Measurements from ENCODE around the gene PRR33. TPM values are rescaled to one million over a fixed set of nuclear protein-coding genes. Genes with fewer than 3 reads are reported as not detected.

PRR33 gene
- total and polyA plus RNA-seq, 4 donors: not detected

- no peak for DNase-seq (ENCODE audit: low spot score)
- 71% methylated on average over 21 of the region's 21 CpGs for WGBS
- Histone ChIP-seq H3K4me3 (ENCODE audit: low read depth in 1 of 3, low read length in 3 of 3) (no peak overlapping the region), H3K27ac (ENCODE audit: low read depth in 1 of 2, low read length in 2 of 2) (no peak overlapping the region), H3K36me3 (ENCODE audit: control insufficient read depth in 4 of 4, insufficient read depth in 3 of 4, low read depth in 1 of 4, low read length in 3 of 4) (no peaks in the 10 kb centered on the region), H3K9me3 (ENCODE audit: control insufficient read depth in 4 of 4, low read length in 3 of 4) (no peaks in the 10 kb centered on the region), H3K4me1 (ENCODE audit: control insufficient read depth in 4 of 4, insufficient read depth in 4 of 4, low read length in 3 of 4) (no peaks in the 10 kb centered on the region), H3K27me3 (ENCODE audit: control insufficient read depth in 4 of 4, insufficient read depth in 4 of 4, low read length in 3 of 4) (no peaks in the 10 kb centered on the region), H3K9ac (ENCODE audit: low read depth in 1 of 2, low read length in 2 of 2) (no peak overlapping the region)
- TF ChIP-seq HNF4G (IDR thresholded peaks at IDR 0.05) (no peak), TAF1 (conservative IDR thresholded peaks at IDR 0.05) (no peak), GABPA (IDR thresholded peaks at IDR 0.05 in 1 of 2, conservative IDR thresholded peaks at IDR 0.05 in 1 of 2) (no peak), FOXA1 (IDR thresholded peaks at IDR 0.05) (no peak)
These were observed 29.3 kb upstream of the PRR33 start for GRCh38 chr11:1920909-1921573.

GRCh38 chr11:1920128-1920908 lies 28.6 kb upstream of the PRR33 start:
- Histone ChIP-seq H3K36me3 (ENCODE audit: control insufficient read depth in 4 of 4, insufficient read depth in 3 of 4, low read depth in 1 of 4, low read length in 3 of 4) (no peaks in the 10 kb centered on the region), H3K27ac (ENCODE audit: low read depth in 1 of 2, low read length in 2 of 2) (no peak overlapping the region), H3K4me3 (ENCODE audit: low read depth in 1 of 3, low read length in 3 of 3) (no peak overlapping the region), H3K4me1 (ENCODE audit: control insufficient read depth in 4 of 4, insufficient read depth in 4 of 4, low read length in 3 of 4) (no peaks in the 10 kb centered on the region), H3K27me3 (ENCODE audit: control insufficient read depth in 4 of 4, insufficient read depth in 4 of 4, low read length in 3 of 4) (no peaks in the 10 kb centered on the region), H3K9ac (ENCODE audit: low read depth in 1 of 2, low read length in 2 of 2) (no peak overlapping the region), H3K9me3 (ENCODE audit: control insufficient read depth in 4 of 4, low read length in 3 of 4) (no peaks in the 10 kb centered on the region)
- TF ChIP-seq SP1 (IDR thresholded peaks at IDR 0.05): no peak
- no peak for TF ChIP-seq ZBTB33 (IDR thresholded peaks at IDR 0.05)
- no peak for TF ChIP-seq RAD21 (IDR thresholded peaks at IDR 0.05)
- no peak for TF ChIP-seq HNF4G (IDR thresholded peaks at IDR 0.05)
- TF ChIP-seq TAF1 (conservative IDR thresholded peaks at IDR 0.05): no peak
- no peak for TF ChIP-seq RXRA (IDR thresholded peaks at IDR 0.05)
- no peak for TF ChIP-seq FOXA2 (IDR thresholded peaks at IDR 0.05)
- no peak for TF ChIP-seq GABPA (IDR thresholded peaks at IDR 0.05 in 1 of 2, conservative IDR thresholded peaks at IDR 0.05 in 1 of 2)
- no peak for TF ChIP-seq EGR1 (IDR thresholded peaks at IDR 0.05; ENCODE audit: low read depth in 2 of 2)
- no peak for TF ChIP-seq NR2F2 (IDR thresholded peaks at IDR 0.05)
- TF ChIP-seq CTCF (IDR thresholded peaks at IDR 0.05; ENCODE audit: low read depth, low read length, missing input control): no peak
- no peak for TF ChIP-seq FOXA1 (IDR thresholded peaks at IDR 0.05)
- 89% methylated on average over 25 of the region's 25 CpGs for WGBS
- no peak for DNase-seq (ENCODE audit: low spot score)
